GM21576 (cell line): ENCODE measurements around the gene PANK3.
"Not testable (repeated sequence)": the region's sequence is repeated elsewhere in the genome, so short reads cannot be mapped to it uniquely, and the experiment has no call there.

ENCODE experiments used
- ATAC-seq: cut with Tn5 transposase; IDR thresholded peaks from one replicate; pipeline ENCODE4 v1.9.1; 2021; ENCODE audit warnings: mild to moderate bottlenecking, moderate library complexity; ENCODE audit not compliant: unreplicated experiment

PANK3 gene

DNA sequence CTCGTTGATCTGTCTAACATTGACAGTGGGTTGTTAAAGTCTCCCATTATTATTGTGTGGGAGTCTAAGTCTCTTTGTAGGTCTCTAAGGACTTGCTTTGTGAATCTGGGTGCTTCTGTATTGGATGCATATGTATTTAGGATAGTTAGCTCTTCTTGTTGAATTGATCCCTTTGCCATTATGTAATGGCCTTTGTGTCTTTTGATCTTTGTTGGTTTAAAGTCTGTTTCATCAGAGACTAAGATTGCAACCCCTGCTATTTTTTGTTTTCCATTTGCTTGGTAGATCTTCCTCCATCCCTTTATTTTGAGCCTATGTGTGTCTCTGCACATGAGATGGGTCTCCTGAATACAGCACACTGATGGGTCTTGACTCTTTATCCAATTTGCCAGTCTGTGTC, 17.0 kb upstream of the PANK3 start:
- ATAC-seq, result not testable (repeated sequence)

DNA sequence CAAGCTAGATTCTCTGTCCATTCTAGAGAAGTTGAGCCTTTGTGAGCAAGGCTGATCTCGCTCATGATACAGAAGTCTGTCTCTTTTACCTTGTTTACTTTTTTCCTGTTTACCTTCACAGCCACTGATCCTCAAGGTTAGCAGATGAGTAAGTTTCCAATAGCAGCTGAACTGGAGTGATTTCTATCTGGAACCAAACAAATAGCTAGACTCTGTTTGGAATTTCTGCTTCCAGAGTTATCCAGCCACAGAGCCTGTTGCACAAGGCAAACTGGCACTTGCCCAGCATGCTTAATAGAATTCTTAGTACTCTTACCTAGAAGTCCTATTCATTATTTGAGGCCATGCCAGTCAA, 12.8 kb upstream of the PANK3 start:
- ATAC-seq, result no peak

DNA sequence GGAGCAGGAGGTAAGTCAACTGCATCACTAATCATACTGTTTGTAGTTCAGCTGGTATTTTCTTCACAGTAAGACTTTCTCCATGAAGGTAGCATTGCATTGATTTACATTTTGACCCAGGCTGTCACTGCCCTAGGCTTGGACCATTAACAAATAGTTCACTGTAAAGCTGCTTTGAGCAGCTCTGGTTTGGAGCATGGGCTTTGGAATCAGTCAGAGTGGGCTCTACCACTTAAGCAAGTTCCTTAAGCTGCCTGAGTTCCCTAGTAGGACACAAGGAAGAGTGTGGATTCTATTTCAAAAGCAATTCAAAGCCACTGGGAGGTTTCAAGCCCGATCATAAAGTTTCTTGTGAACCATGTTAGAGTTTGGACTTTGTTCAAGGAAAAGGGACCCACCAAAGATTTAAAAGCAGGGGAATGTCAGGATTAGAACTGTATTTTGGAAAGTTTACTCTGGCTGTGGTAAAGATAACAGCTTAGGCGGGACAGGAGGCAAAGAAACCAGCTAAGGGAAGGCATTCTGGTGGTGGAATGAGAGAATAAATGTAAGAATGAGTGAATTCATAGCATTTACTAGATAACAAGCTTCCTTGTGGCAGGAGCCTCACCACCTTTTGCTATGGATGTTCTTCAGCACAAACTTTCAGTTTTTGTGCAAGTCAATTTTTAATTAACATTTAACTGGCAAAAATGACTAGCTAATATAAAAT, 12.3 kb upstream of the PANK3 start:
- no peak for ATAC-seq

DNA sequence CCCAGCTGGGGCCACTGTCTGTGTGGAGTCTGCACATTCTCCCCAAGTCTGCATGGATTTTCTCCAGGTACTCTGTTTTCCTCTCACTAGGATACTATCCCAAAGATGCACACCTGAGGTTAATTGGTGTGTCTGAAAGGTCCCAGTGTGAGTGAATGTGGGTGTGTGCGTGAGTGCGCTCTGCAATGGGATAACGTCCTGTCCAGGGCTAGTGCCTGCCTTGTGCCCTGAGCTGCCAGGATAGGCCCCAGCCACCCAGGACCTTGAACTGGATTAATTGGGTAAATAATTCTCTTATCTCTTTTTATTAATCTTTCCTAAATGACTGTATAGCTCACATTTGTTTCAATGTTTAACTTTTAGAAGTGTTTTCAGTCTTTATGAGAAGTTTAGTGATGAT, 11.5 kb upstream of the PANK3 start:
- no peak for ATAC-seq

DNA sequence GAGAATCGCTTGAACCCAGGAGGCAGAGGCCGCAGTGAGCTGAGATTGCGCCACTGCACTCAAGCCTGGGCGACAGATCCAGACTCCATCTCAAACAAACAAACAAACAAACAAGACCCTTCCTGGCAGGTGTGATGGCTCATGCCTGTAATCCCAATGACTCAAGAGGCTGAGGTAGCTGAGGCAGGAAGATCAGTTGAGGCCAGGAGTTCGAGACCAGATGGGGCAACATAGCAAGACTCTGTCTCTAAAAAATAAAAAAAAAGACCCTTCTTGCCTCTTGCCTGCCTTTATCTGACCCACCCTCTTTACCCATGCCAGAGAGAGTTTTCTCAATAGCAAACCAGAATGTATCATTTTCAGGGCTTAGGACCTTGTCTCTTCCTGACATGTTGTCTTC, 8.8 kb upstream of the PANK3 start:
- no peak for ATAC-seq

DNA sequence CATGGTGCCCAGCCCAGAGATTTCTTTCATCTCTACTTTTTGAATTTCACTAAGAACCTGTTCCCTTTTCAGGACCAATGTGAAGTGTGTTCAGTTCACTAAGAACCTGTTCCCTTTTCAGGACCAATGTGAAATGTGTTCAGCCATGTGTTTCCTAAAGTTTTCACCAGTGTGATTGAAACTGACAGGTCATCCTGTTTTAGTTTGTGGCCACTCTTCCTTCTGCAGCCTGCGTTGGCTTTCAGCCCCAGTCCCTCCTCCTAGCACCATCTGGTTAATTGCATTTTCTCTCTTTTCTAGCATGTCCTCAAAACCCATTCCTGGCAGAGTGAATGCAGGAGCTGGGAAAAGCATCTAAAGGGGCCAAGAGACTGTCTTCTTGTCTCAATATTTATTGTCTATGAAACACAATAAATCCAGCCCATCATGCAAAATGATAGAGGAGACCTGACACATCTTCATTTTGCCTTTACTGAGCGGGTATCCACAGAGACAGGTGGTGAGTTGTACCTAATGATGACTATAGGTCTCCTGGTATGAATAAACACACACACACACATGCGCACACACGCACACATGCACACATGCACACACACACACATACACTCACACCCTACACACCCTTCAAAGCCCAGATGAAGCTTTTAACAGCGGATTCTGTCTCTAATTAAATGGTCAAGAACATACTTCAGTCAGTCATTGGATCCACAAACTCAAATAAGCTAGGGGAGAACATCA, 6.1 kb upstream of the PANK3 start:
- ATAC-seq, result peak; percentile 33

DNA sequence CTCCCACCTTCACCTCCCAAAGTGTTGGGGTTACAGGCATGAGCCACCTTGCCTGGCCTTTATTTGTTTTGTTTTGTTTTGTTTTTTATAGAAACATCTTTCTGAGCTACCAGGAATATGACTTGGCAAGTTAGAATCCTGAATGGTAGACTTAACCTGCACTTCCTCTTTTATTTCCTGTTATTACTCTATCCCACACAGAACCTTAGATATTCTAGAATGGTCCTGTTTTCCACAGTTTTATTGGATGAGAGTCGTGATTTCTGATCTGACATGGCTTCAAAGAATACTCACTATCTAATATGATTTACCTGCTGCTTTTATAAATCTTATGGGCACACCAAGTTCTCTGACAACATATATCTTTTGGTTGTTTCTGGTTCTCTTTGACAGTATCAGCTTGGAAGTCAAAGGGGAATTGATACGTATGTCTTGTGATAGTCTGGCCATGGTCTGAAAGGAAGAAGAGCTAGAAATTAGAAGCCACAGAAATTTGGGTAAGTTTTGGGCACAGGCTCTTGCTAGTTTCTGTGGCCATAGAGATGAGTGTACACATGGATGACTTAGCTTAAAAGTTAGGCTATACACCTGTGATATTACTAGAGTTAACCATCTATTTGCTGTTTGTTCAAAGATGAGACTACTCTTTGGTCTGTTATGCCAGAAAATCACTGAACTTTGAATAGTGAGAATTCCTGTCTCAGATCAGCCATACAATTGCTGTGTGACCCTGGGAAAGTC, 4.7 kb upstream of the PANK3 start:
- ATAC-seq, result peak; percentile 28

DNA sequence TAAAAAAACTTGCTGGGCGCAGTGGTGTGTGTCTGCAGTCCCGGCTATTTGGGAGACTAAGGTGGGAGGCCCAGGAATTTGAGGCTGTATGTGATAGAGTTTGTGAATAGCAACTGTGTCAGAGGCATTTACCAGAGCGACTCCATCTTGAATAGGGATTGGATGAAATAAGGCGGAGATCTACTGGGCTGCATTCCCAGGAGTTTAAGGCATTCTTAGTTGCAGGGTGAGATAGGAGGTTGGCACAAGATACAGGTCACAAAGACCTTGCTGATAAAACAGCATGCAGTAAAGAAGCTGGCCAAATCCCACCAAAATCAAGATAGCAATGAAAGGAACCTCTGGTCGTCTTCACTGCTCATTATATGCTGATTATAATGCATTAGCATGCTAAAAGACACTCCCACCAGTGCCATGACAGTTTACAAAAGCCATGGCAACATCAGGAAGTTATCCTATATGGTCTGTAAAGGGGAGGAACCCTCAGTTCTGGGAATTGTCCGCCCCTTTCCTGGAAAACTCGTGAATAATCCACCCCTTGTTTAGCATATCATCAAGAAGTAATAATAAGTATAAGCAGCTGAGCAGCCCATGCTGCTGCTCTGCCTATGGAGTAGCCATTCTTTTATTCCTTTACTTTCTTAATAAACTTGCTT, 1.8 kb upstream of the PANK3 start:
- ATAC-seq, result not testable (repeated sequence)

DNA sequence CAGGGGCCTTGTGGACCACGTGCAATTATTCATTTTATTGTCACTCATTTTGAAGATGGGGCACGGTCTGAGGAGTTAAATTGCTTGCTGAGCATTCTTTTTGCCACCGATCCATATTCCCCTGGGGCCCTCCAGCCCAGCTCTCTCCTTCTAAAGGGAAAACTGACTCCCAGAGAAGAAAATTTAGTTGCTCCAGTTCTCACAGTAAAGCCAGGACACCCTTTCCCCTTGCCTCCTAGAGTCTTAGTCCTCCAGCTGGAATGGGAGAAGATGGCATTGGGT, 1.0 kb upstream of the PANK3 start:
- ATAC-seq, result no peak

DNA sequence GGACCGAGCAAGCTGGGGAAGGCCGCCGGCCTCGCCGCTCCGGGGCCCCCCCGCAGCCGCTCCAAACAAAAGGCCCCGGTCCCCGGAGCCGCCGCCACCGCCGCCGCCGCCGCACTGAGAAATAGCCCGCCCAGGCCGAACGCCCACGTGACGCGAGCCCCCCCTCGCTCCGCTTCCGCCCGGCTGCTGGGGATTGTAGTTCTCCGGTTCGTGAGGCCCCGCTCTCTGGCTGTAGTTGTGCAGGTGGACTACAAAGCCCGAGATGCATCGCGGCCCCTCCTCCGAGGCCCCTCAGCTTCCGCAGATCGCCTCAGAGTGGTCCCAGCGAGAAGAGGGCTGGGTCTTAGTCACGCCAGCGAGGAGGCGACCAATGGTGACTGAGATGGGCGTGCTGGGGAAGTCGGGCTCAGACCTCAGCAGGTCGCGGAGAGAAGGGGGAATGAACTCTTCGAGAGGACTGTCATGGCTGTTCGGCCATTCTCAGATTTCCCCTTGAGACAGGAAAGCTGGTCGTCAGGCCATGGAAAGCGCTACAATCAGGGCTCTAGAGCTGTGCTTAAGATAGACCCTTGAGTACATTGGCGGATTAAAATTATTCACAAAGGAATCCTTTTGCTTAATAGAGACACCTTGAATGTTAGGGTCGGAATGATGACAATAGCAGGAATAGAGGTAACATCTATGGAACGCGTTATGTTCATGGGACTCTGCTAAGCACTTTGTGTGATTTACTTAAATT, 489 bp upstream of the PANK3 start:
- peak; percentile 93 for ATAC-seq

DNA sequence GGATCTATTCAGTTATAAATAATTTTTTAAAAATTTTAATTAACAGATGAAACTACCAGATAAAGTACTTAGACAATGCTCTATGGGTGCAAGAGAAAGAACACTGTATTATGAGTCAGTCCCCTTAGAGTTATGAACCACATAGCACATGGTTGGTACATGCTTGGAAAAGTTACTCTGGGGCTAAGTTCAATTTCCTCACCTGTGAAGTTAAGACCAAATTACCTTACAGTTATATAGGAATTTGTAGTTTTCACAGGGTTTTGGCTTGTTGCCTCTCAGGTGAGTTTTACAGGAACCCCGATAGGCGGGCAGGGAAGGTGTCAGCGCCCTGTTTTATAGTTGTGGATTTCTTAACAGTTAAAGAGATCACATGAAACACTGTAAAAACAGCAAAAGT, 1.2 kb downstream of the PANK3 start:
- no peak for ATAC-seq

DNA sequence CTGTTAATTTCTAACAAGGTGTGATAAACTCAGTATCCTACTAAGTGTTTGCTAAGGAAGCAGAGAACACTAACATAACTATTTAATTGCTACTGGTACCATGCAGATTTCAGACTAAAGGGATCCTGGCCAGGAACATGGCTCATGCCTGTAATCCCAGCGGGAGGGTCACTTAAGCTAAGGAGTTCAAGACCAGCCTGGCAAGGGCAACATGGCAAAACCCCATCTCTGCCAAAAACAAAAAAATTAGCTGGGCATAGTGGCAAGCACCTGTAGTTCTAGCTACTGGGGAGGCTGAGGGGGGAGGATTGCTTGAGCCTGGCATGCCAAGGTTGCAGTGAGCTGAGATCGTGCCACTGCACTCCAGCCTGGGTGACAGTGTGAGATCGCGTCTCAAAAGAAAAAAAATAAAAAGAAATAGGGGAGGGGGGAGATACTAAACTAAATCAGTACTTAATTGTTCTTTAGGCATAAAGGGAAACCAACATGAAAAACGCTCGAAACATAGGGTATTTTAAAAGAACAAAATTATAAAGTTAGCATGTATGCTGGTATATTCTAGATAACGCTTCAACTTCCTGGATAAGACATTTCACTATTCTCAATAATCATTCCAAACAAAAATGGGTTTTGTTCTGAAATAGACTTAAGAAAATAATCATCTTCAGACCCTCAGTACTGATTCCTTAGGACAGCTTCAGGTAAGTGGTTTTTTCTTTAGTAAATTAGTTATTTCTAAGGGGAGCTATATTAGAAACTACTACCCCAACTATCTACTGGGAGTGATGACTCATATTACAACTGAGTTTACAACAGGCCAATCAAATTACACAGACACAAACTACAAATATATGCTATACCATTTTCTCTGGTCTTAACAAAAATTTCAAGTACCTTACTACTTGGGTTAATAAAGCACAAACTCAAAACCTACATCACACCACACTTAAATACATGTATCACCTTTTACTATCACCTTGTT, 3.5 kb downstream of the PANK3 start:
- ATAC-seq, result no peak

DNA sequence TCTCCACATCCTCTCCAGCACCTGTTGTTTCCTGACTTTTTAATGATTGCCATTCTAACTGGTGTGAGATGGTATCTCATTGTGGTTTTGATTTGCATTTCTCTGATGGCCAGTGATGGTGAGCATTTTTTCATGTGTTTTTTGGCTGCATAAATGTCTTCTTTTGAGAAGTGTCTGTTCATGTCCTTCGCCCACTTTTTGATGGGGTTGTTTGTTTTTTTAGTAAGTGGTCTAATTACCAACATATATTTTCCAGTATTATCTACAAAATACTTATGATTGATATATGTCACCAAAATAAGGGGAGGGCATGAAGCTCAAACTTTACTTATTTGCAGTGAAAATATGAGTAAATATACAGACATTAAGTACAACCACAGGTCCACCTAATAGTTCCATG, 5.0 kb downstream of the PANK3 start:
- not testable (repeated sequence) for ATAC-seq

DNA sequence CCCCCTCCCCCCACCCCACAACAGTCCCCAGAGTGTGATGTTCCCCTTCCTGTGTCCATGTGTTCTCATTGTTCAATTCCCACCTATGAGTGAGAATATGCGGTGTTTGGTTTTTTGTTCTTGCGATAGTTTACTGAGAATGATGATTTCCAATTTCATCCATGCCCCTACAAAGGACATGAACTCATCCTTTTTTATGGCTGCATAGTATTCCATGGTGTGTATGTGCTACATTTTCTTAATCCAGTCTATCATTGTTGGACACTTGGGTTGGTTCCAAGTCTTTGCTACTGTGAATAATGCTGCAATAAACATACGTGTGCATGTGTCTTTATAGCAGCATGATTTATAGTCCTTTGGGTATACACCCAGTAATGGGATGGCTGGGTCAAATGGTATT, 5.5 kb downstream of the PANK3 start:
- not testable (repeated sequence) for ATAC-seq

DNA sequence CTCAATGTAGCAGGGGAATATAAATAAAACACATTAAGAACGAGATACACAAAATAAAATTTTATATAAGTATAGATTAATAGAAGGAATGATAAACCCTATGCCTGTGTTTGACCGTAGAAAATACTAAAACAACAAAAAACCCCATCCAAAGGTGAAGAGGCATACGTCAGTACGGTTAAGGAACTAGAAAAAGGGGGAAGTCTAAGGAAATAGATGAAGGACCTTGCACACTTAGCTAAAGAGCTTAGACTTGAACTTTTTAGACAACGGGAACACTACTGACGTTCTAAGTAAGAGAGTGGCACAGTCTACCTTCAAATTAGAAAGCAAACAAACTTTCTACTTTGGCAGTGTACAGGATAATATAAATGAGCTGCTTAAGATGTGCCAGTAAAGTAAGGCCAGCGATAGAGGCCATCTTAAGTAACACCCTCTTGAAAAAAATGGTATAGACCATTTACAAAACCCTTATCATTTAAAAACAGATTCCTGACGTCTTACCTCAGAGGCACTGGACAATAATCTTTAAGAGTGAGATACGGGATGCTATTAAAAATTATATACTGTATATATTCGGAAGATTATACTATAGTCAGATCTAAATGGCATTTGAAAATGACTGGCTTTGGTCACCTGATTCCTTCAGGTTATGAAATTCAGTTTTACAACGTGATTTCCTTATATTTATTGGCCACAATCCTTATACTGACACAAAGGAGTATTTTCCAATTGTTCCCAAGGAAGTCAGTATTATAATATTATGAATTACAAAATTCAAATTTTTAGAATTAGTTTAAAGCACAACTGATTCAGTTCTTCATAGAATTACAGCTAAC, 8.5 kb downstream of the PANK3 start:
- no peak for ATAC-seq

DNA sequence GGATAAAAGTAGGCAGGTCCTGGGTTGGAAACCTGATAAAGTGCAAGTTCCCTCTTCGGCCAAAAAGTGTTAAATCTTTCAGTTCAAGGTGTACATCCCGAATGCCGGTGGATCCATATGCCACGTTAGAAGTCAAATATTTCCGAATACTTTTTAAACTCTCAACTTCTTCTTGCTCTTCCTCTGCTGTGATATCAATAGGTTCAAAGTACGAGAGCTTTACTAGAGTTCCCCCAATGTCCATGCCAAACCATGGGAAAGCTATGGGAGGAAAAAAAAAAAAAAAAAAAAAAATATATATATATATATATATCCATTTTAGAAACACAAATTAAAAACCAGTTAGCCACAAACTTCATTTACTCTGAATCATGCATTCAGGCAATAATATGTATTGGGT, 10.4 kb downstream of the PANK3 start:
- ATAC-seq, result no peak

DNA sequence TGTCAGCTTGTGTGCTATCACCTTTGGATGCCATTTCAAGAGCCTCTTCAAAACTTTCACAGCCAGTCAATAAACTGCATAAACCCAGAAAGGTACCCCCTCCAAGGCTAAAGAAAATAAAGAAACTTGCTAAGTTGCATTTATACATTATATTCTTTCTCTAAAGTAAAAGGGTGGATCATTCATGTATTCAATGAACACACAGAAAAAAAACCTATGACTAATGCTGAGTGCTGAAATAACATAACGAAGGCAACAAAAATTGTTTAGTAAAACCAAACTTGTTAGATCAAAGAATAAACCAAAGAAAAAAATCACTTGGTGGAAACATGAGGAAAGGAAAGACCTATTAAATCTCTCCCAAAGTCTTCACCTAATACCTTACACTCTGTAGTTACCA, 15.2 kb downstream of the PANK3 start:
- no peak for ATAC-seq

DNA sequence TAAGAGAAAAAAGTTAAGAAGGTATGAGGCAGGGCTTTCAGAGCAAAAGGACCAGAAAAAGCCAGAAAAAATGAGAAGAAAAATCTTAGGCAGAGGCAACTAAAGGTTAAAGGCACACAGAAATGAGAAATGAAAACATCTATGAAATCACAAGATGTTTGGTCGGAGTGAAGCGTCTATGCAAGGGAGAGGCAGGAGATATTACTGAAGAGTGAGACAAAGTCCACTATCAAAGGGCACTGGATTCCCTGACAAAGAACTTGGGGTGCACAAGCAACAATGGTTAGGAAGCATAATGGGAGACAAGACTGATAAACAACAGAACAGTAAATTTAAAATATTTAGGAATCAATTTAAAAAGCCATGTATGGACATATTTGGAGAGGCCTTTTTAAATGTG, 16.9 kb downstream of the PANK3 start:
- ATAC-seq, result no peak

DNA sequence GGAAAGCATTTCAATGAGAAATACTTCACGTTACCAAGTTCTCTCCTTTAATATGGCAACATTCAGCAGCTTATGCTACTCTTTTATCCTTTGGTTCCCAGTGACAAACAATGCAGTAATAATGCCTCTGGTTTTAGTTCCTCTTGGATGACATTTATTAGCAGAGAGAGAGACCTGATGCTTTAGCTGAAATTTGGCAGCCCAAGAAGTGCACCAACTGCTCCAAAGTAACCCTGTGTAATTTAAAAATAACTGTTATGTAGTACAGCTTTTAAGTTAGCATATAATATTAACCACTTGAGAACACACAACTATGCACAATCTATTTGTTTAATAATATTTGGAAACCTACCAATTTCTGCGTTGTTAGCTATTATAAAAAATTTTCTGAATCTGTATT, 21.8 kb downstream of the PANK3 start:
- ATAC-seq, result no peak
